SIG-M5 treated with dmso at 0.1 percent for 504 hours (cell line): ENCODE data around the gene ZFAND2A.
"Not testable (repeated sequence)": the region's sequence is repeated elsewhere in the genome, so short reads cannot be mapped to it uniquely, and the experiment has no call there.

Experiments
- DNase-seq: peaks from one replicate; lab custom pipeline; 2025; ENCODE audit not compliant: unreplicated experiment; lab: John Stamatoyannopoulos, UW

The ZFAND2A gene

DNA sequence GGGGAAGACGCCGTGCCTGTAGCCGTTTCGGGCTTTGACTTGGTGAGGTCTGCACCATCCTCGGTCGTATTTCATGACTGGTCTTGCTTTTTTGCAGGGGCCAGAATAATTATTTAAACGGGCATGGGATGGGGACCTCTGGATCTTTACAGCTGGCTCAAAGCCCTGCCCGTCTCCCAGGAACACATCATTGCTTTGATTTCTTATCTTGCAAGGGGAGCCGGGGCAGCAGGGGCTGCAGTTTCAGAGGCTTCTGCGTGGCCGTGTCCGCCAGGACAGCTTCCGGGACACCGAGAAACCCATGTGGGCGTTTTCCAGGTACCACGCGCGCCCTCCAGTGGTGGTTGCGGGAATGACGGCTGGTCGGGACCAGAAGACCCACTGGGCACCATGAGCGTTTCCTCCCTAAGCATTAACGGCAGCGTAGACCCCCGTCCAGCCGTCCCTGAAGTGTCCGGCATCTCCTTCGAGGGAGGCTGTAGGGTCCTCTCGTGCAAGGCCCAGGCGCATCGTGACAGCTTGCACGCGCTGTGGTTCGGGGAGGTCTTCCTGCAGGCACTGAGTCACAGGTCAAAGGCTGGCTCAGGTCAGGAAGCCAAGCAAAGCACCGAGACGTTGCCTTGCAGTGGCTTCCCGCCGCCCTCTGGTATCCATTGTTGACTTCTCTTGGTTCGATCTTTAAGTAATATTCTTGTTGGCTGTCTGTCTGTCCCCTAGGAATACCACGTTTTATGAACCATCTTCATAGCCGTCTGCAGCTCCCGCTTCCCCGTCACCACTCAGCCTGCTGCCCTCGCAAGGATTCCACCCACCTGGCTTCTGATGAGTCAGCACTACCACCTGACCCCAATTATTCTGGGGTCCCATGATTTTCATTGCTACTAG lies 16.2 kb upstream of the ZFAND2A start:
- peak; percentile 50 for DNase-seq

DNA sequence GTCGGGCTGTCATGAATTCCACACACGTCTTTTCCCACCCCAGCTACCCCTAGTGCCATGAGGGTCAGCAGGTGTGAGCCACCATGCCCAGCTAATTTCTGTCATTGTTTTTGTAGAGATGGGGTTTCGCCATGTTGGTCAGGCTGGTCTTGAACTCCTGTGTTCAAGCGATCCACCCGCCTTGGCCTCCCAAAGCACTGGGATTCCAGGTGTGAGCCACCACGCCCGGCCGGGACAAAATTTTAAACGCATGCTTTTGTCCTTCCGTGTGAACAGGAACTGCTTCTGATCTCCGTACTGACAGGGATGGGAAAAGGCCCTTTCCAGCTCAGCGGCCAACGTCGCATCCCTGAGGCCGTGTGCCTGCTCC lies 15.6 kb upstream of the ZFAND2A start:
- no peak for DNase-seq

- no peak for DNase-seq
These were observed 15.0 kb upstream of the ZFAND2A start for GRCh38 chr7:1174881-1175596.

DNA sequence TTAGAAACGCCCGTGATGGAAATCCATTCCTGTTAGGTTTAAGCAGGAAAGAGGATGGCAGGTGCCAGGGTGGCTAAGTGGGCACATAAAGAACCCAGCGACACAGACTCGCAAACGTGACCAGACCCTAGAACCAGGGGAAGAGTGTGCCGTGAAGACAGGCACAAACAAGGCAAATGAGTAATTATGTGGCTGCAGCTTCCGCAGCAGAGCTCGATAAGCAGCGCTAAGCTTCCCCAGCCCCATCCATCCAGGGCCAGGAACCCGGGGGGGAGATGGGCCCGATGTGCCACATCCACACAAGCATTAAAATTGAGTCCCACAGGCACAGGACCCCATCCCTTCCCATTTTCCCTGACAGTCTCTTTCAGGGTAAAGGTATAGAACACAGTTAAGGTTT lies 14.0 kb upstream of the ZFAND2A start:
- DNase-seq = no peak

DNA sequence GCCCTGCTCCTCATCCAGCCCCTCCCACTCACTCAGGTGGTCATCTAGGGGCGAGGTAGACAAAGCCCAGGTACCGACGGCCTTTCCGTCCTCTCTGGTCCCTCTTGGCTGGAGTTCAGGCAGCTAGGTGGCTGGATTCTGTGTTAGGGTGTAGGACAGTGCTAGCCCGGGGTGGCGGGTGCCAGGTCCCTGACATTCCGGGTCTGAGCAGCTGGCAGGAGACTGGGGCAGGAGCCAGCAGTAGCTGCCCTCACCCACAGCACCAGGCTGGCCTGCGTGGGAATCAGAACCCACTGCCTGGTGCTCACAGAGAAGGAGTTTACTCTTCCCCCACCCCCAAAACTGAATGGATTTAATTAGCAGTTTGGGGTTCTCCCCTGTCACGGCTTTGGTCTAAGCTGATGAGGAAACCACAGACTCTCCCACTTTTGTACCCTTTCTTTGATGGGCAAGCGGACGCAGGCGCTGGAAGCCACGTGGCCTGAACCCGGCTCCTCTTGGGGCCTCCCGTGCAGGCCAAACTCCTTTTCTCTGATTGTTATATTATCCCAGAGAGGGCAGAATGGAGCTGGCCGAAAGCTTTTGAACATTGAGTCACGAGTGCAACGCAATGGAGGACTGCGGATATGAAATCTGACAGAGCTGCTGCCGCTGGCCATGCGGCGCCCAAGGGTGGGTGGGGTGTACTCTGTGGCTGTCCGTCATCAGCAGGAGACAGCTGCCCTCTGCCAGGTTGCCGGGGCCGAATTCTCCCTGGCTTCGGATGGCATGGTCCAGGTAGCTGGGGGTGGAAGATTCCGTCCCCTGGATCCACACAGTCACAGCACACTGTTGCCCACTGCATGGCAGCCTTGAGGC lies 12.9 kb upstream of the ZFAND2A start:
- no peak for DNase-seq

DNA sequence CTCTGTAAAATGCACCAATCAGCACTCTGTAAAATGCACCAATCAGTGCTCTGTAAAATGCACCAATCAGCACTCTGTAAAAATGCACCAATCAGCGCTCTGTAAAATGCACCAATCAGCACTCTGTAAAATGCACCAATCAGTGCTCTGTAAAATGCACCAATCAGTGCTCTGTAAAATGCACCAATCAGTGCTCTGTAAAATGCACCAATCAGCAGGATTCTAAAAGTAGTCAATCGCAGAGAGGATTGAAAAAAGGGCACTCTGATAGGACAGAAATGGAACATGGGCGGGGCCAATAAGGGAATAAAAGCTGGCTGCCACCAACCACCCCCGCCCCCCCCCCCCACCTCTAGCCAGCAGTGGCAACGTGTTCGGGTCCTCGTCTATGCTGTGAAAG lies 11.5 kb upstream of the ZFAND2A start:
- not testable (repeated sequence) for DNase-seq

DNA sequence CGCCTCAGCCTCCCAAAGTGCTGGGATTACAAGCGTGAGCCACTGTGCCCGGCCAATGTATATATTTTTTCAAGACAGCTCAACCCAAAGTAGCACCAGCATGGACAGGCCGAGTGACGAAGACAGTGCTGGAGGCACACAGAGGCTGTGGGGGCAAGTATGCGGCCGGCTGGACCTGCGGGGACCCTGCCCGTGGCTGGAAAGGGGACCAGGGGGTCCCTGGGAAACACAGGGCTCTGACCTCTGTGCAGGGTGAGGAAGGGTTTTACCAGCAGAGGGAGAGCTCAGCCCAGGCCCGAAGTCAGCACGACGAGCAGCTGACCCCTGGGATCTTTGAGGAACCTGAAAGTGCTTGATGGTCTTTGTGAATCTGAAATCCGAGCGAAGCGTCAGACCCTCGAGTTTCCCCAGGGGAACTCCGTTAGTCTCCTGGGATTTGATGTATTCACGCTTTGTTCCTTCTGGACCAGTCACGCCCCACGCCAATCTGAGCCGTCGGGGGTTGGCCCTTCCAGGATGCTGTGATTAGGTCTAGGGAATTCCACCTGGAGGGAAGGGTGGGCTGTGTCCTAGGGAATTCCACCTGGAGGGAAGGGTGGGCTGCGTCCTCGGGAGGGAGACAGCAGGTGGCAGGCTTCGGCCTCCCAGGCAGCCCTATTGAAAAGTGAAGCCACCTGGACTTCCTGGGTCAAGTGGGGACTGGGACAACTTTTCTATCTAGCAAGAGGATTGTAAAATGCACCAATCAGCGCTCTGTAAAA lies 10.9 kb upstream of the ZFAND2A start:
- DNase-seq = no peak

DNA sequence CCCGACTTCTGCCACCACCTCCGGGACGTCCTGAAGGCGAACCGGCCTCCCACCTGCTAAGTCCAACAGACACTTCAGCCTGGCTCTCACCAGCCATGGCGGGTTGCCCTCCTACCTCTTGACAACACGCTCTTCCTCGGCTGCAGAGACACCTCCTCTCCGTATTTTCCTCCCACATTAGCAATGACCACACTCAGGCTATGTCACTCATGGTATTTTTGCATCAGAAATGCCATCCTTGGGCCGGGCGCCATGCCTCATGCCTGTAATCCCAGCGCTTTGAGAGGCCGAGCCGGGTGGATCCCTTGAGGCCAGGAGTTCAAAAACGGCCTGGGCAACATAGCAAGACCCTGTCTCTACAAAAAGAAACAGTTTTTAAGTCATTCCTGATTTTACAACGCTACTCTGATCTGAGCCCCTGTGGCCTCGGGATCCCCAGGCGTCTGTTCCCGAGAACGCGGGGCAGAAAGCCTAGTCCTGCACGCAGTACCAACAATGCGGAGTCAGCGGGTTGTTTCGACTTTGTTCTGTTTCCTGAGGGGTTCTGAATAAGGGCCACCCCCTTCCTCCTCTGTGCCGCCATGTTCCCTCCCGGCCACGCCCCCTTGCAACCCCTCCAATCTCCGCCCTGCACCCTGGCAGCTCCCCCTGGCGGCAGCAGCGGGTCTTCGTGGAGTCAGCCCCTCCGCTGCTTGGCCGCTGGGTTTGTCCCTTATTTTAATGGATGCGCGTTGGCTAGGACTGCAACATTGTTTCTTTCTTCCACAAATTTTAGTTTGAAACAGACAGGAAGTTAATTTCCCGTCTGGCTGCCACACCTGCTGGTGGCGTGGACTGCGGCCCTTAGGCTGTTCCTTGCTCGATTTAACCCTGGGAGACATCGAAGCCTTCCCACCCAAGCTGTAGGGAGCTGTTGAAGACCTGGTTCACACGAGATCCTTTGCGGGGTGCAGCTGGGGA lies 9.7 kb upstream of the ZFAND2A start:
- DNase-seq = peak; percentile 46

GRCh38 chr7:1168422-1168821 lies 8.4 kb upstream of the ZFAND2A start:
- DNase-seq = no peak

DNA sequence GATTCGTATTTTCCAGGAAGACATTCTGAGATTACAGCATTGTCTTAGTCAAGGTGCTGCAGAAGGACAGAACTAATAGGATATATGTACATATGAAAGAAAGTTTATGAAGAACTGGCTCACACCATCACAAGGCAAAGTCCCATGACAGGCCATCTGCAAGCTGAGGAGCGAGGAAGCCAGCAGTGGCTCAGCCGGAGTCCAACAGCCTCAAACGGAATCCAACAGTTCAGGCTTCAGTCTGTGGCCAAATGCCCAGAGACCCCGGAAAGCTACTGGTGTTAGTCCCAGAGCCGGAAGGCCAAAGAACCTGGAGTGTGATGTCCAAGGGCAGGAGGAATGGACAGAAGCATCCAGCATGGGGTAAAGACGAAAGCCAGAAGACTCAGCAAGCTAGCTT lies 4.4 kb upstream of the ZFAND2A start:
- DNase-seq = no peak

- no peak for DNase-seq
These were observed 3.1 kb upstream of the ZFAND2A start for GRCh38 chr7:1163121-1163520.

DNA sequence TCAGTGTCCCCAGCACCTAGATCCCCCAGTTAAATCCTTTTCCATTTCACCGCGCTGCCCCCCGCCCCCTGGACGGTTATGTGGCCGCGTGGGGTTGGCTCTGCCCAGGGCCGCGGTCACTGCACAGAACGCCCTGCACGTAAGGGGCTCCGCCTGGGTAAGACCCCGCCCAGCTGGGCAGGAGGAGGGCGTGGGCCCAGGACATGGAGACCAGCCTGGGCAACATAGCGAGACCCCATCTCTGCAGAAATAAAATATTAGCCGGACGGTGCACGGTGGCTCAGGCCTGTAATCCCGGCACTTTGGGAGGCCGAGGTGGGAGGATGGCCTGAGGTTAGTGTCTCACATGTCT lies 650 bp upstream of the ZFAND2A start:
- no peak for DNase-seq

- not testable (repeated sequence) for DNase-seq
These were observed 765 bp downstream of the ZFAND2A start for GRCh38 chr7:1159231-1159630.

- no peak for DNase-seq
These were observed 1.5 kb downstream of the ZFAND2A start for GRCh38 chr7:1158203-1159126.

DNA sequence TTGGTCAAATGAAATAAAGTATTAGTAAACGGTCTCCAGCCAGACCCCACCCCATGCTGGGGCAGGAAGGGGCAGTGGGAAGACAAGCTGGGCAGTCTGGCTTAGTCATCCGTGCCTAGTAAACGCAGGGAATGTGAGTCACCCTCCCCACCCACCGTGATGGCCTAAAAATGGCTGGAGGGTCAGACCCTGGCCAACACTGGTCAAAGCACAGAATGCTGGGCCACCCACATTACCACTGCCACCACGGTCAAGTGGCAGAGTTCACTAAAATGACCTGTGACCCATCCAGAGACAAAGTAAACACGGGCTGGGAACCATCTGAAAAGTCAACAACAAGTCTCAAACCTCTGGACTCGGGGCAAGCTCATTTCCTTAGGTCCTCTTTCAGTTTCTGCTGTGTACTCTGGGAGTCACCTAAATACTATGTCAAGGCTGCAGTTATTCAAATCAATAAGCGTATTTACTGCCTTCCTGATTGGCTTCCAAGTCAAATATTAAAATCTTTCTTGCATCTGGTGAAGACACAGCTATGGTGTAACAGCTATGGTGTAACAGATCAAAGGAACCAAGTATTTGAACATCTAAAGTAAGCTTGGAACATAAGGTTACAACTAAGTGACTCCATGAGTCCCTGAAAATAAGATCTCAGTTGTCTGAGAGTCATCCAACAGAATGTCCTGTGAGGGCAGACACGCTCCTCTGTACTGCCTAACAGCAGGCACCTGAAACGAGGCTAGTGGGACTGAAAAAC lies 3.0 kb downstream of the ZFAND2A start:
- peak; percentile 39 for DNase-seq

DNA sequence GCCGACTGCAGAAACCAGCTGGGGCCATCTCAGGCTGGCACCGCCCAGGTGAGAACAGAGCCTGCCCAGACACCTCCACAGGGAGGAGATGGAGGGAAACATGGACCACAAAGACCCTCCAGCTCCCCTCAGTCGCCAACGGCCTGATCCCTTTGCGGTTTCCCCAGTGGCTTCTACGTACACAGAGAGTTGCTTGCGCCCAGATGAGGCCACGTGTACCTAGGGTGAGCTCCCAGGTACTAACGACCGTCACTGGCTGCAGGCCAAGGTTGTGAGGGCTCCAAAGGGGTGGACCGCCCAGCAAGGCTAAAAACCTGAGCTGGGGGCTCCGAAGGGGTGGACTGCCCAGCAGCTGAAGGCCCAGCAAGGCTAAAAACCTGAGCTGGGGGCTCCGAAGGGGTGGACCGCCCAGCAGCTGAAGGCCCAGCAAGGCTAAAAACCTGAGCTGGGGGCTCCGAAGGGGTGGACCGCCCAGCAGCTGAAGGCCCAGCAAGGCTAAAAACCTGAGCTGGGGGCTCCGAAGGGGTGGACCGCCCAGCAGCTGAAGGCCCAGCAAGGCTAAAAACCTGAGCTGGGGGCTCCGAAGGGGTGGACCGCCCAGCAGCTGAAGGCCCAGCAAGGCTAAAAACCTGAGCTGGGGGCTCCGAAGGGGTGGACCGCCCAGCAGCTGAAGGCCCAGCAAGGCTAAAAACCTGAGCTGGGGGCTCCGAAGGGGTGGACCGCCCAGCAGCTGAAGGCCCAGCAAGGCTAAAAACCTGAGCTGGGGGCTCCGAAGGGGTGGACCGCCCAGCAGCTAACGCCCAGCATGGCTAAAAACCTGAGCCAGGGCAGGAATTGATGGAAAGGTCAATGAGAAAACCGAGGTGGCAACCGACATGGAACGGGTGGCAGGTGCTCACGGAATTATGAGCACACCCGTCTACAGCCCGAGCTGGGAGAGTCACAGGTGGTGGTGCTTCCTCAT lies 3.9 kb downstream of the ZFAND2A start:
- DNase-seq = not testable (repeated sequence)
